ENCODE data around the gene NPFFR1.

DNA sequence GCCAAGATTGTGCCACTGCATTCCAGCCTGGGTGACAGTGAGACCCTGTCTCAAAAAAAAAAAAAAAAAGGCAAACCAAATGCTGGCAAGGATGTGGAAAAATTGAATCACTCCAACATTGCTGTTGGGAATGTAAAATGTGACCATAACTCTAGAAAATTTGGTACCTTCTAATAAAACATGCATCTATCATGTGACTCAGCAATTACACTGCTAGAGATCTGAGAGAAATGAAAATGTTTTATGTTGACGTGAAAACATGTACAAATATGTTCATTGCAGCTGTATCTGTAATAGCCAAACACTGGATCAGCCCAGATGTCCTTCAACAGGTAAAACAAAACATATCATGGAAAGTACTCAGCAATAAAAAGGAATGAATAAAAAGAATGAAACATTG is 82.7 kb downstream of the NPFFR1 start:
- TF ChIP-seq, protein P1, sequence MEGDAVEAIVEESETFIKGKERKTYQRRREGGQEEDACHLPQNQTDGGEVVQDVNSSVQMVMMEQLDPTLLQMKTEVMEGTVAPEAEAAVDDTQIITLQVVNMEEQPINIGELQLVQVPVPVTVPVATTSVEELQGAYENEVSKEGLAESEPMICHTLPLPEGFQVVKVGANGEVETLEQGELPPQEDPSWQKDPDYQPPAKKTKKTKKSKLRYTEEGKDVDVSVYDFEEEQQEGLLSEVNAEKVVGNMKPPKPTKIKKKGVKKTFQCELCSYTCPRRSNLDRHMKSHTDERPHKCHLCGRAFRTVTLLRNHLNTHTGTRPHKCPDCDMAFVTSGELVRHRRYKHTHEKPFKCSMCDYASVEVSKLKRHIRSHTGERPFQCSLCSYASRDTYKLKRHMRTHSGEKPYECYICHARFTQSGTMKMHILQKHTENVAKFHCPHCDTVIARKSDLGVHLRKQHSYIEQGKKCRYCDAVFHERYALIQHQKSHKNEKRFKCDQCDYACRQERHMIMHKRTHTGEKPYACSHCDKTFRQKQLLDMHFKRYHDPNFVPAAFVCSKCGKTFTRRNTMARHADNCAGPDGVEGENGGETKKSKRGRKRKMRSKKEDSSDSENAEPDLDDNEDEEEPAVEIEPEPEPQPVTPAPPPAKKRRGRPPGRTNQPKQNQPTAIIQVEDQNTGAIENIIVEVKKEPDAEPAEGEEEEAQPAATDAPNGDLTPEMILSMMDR (IDR thresholded peaks at IDR 0.05): no peak
- no peak for TF ChIP-seq POLR2A (IDR thresholded peaks at IDR 0.05)

Data from suprapubic skin (tissue), 3 donors.